Suprapubic skin (tissue), 4 donors: Measurements from ENCODE around the gene RBM34.

Source experiments
- EP300 ChIP-seq: sonication (generic); formaldehyde crosslinking; IDR thresholded peaks from one replicate; pipeline ENCODE4 v1.6.1; 2017; ENCODE audit warnings: antibody characterized with exemption
- POLR2AphosphoS5 ChIP-seq, 3 donors: sonication (generic); formaldehyde crosslinking; IDR thresholded peaks; one replicate each; pipeline ENCODE4 v1.6.1; 2017; ENCODE audit warnings: antibody characterized with exemption in 3 of 3
- TF ChIP-seq, protein P1 (sequence below), 2 donors: fragments of 200-600 bp in 1 of 2; fragments of 450-650 bp in 1 of 2; sonication (generic) in 1 of 2; IDR thresholded peaks; one replicate each; pipeline ENCODE4 v1.5.1; 2016 to 2019; ENCODE audit warnings: antibody characterized with exemption in 2 of 2, mild to moderate bottlenecking in 1 of 2, moderate library complexity in 1 of 2

DNA sequence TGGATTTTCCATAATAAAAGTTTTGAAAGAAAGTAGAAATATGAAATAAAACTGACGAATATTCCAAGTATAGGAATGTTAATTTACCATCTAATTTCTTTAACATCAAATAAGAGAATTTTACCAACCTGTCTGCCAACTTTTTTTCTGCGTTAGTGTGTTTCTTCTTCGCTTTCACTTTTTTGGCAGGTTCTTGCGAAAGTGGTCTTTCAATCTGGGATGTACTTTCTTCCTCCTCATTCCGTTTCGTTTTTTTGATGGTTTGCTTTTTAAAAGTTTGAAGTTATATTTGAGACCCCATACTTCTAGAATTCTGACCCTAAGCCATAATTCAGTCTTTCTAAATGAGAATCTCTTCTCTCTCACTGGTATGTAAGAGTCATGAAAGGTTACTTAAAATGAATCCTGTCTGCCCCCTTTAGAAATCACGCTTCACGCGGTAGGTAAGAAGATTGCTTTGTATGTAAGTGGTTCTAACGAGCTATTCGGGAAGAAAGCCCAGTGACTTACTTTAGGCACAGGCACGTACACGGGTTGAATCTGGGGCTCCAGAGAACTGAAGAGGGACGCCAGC, 580 bp downstream of the RBM34 start:
- TF ChIP-seq, protein P1, sequence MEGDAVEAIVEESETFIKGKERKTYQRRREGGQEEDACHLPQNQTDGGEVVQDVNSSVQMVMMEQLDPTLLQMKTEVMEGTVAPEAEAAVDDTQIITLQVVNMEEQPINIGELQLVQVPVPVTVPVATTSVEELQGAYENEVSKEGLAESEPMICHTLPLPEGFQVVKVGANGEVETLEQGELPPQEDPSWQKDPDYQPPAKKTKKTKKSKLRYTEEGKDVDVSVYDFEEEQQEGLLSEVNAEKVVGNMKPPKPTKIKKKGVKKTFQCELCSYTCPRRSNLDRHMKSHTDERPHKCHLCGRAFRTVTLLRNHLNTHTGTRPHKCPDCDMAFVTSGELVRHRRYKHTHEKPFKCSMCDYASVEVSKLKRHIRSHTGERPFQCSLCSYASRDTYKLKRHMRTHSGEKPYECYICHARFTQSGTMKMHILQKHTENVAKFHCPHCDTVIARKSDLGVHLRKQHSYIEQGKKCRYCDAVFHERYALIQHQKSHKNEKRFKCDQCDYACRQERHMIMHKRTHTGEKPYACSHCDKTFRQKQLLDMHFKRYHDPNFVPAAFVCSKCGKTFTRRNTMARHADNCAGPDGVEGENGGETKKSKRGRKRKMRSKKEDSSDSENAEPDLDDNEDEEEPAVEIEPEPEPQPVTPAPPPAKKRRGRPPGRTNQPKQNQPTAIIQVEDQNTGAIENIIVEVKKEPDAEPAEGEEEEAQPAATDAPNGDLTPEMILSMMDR (IDR thresholded peaks at IDR 0.05) = no peak
- no peak for TF ChIP-seq POLR2AphosphoS5 (IDR thresholded peaks at IDR 0.05)
- TF ChIP-seq EP300 = no peak
